ENCODE data around the gene KLF6. TPM values are rescaled to one million over a fixed set of nuclear protein-coding genes. Genes with fewer than 3 reads are reported as not detected.
"Not testable (repeated sequence)": the region's sequence is repeated elsewhere in the genome, so short reads cannot be mapped to it uniquely, and the experiment has no call there.

The KLF6 gene
- total RNA-seq, 1 experiment from 2014 or later: 282 TPM

GRCh38 chr10:3735175-3735574 is 49.8 kb downstream of the KLF6 start:
- no peak for DNase-seq (ENCODE audit: unreplicated experiment)
- TF ChIP-seq, protein P1, sequence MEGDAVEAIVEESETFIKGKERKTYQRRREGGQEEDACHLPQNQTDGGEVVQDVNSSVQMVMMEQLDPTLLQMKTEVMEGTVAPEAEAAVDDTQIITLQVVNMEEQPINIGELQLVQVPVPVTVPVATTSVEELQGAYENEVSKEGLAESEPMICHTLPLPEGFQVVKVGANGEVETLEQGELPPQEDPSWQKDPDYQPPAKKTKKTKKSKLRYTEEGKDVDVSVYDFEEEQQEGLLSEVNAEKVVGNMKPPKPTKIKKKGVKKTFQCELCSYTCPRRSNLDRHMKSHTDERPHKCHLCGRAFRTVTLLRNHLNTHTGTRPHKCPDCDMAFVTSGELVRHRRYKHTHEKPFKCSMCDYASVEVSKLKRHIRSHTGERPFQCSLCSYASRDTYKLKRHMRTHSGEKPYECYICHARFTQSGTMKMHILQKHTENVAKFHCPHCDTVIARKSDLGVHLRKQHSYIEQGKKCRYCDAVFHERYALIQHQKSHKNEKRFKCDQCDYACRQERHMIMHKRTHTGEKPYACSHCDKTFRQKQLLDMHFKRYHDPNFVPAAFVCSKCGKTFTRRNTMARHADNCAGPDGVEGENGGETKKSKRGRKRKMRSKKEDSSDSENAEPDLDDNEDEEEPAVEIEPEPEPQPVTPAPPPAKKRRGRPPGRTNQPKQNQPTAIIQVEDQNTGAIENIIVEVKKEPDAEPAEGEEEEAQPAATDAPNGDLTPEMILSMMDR (IDR thresholded peaks at IDR 0.05; ENCODE audit: unreplicated experiment): no peak
- Mint-ChIP-seq H3K27ac (ENCODE audit: low read depth, unreplicated experiment) (no peak overlapping the region), H3K36me3 (ENCODE audit: insufficient read depth, unreplicated experiment) (no peaks in the 10 kb centered on the region), H3K9me3 (ENCODE audit: unreplicated experiment) (peaks cover 8% of the 10 kb centered on the region), H3K4me3 (ENCODE audit: unreplicated experiment) (no peak overlapping the region), H3K27me3 (ENCODE audit: insufficient read depth, unreplicated experiment) (no peaks in the 10 kb centered on the region), H3K4me1 (ENCODE audit: insufficient read depth, unreplicated experiment) (peaks cover 17% of the 10 kb centered on the region)
- no TSS peak for BruUV-seq (replicated peaks)
- POLR2A ChIA-PET: interaction anchor here (0.5 kb wide), 1 partner anchor 241 kb away, joined by 3 read pairs; no protein-coding TSS in a partner anchor
- intact Hi-C loops (cut with micrococcal nuclease): no loop called here
- CTCF ChIA-PET: no interaction called here

GRCh38 chr10:3734111-3734510 is 50.9 kb downstream of the KLF6 start:
- Mint-ChIP-seq H3K4me3 (ENCODE audit: unreplicated experiment) (no peak overlapping the region), H3K27ac (ENCODE audit: low read depth, unreplicated experiment) (no peak overlapping the region), H3K4me1 (ENCODE audit: insufficient read depth, unreplicated experiment) (peaks cover 10% of the 10 kb centered on the region), H3K9me3 (ENCODE audit: unreplicated experiment) (peaks cover 8% of the 10 kb centered on the region), H3K36me3 (ENCODE audit: insufficient read depth, unreplicated experiment) (no peaks in the 10 kb centered on the region), H3K27me3 (ENCODE audit: insufficient read depth, unreplicated experiment) (no peaks in the 10 kb centered on the region)
- TF ChIP-seq, protein P1 (IDR thresholded peaks at IDR 0.05; ENCODE audit: unreplicated experiment): no peak
- intact Hi-C loops (cut with micrococcal nuclease): no loop called here
- CTCF ChIA-PET: no interaction called here
- no TSS peak for BruUV-seq (replicated peaks)
- POLR2A ChIA-PET: interaction anchor here (0.7 to 1.0 kb wide), 2 partner anchors 20 to 239 kb away, joined by 3 read pairs; no protein-coding TSS in a partner anchor
- no peak for DNase-seq (ENCODE audit: unreplicated experiment)

- H3K4me1 Mint-ChIP-seq (ENCODE audit: insufficient read depth, unreplicated experiment); intact Hi-C loops (cut with micrococcal nuclease); CTCF ChIA-PET; H3K27ac Mint-ChIP-seq (ENCODE audit: low read depth, unreplicated experiment); BruUV-seq (replicated peaks); H3K36me3 Mint-ChIP-seq (ENCODE audit: insufficient read depth, unreplicated experiment); H3K4me3 Mint-ChIP-seq (ENCODE audit: unreplicated experiment); H3K27me3 Mint-ChIP-seq (ENCODE audit: insufficient read depth, unreplicated experiment); DNase-seq (ENCODE audit: unreplicated experiment); H3K9me3 Mint-ChIP-seq (ENCODE audit: unreplicated experiment): not testable (repeated sequence)
- POLR2A ChIA-PET: interaction anchor here (0.7 kb wide), 1 partner anchor 26 kb away, joined by 3 read pairs; no protein-coding TSS in a partner anchor
Observed at GRCh38 chr10:3732183-3732582, 52.8 kb downstream of the KLF6 start.

DNA sequence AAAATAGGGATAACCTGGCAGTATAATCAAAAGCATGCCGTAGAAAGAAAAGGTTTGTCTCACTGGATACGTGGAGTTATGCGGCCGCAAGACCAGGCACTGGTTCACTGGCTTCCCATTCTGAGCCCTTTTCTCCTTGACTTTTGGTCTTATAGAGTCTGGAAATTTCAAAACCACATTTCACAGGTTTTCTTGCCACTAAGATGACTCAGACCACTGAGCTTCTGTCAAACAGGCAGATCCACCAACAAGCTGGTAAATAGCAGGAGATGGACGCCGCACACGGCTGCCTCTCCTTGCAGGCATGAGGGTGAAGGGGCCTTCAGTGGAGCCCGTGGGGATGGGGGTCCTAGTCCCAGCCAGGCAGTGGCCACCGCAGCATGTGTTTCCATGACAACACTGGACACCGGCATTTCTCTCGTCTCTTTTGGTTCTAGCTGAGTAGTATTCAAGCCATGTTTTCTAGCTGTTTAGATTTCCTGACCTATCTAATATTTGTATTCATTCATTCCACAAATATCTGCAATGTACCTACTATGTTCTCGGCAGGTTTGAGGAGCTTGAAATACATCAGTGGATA is 55.5 kb downstream of the KLF6 start:
- H3K36me3 Mint-ChIP-seq (ENCODE audit: insufficient read depth, unreplicated experiment): no peaks in the 10 kb centered on the region
- peaks cover 7% of the 10 kb centered on the region for H3K4me1 Mint-ChIP-seq (ENCODE audit: insufficient read depth, unreplicated experiment)
- no peak overlapping the region for H3K4me3 Mint-ChIP-seq (ENCODE audit: unreplicated experiment)
- TF ChIP-seq, protein P1 (IDR thresholded peaks at IDR 0.05; ENCODE audit: unreplicated experiment): no peak
- ChIA-PET CTCF (no interaction called here), POLR2A (interaction anchor here (0.6 to 1.4 kb wide), 4 partner anchors 9 to 503 kb away, joined by 3 read pairs; no protein-coding TSS in a partner anchor)
- H3K27ac Mint-ChIP-seq (ENCODE audit: low read depth, unreplicated experiment): no peak overlapping the region
- peaks cover 8% of the 10 kb centered on the region for H3K9me3 Mint-ChIP-seq (ENCODE audit: unreplicated experiment)
- peak; percentile 55 for DNase-seq (ENCODE audit: unreplicated experiment)
- H3K27me3 Mint-ChIP-seq (ENCODE audit: insufficient read depth, unreplicated experiment): no peaks in the 10 kb centered on the region
- no TSS peak for BruUV-seq (replicated peaks)
- intact Hi-C loops (cut with micrococcal nuclease): no loop called here

All from MCF 10A (cell line).